HepG2 (cell line): ENCODE data around the gene CCM2. TPM values are rescaled to one million over a fixed set of nuclear protein-coding genes. Genes with fewer than 3 reads are reported as not detected.

Experiments used
- ATAC-seq: fragments of 200-7000 bp; cut with Tn5 transposase; 3 replicates; pipeline ENCODE4 v1.9.1; 2020; ENCODE audit warnings: mild to moderate bottlenecking, moderate library complexity
- BruUV-seq: library from RNA; stranded (reverse); fragments of 400-500 nt; replicated peaks from 2 replicates; lab custom pipeline; 2021; lab: Mats Ljungman, UMichigan
- CTCF ChIA-PET: fragments of 300-600 bp; formaldehyde crosslinking; extraction: SDS; loops from one replicate; lab custom pipeline; 2021; ENCODE audit warnings: low total read pairs, inconsistent platforms, low intra/inter-chr PET ratio; lab: Yijun Ruan, JAX
- POLR2A ChIA-PET: fragments of 350-600 bp; sonication (Branson Sonifier 250); formaldehyde crosslinking; loops from one replicate; lab custom pipeline; 2020; ENCODE audit warnings: antibody characterized with exemption, inconsistent platforms; lab: Yijun Ruan, JAX
- DNase-seq: peaks from one replicate; pipeline ENCODE4 v3.0.0-alpha.2; 2015; ENCODE audit warnings: low spot score
- FAIRE-seq: peaks from 3 replicates; lab custom pipeline; 2011; peaks lifted over from hg19 to GRCh38; lab: Jason Lieb, UNC
- H2AFZ ChIP-seq: one replicate; pipeline ENCODE4 v1.6.1; 2011; ENCODE audit warnings: low read length, inconsistent platforms
- H3K27ac ChIP-seq: fragments of 300-600 bp; 3 replicates; pipeline ENCODE4 v1.8.0; 2011; ENCODE audit warnings: mixed run types, mild to moderate bottlenecking, mixed read lengths, low read length, inconsistent platforms; ENCODE audit not compliant: insufficient read depth; ENCODE audit errors: extremely low read length
- H3K27me3 ChIP-seq, 2 experiments: fragments of 200-600 bp in 1 of 2; 2 replicates in 1 of 2; 3 replicates in 1 of 2; pipeline versions ENCODE4 v1.6.0 to v1.8.0; 2011; ENCODE audit warnings: low read length in 2 of 2, mild to moderate bottlenecking in 2 of 2, moderate library complexity in 2 of 2, inconsistent platforms in 1 of 2; ENCODE audit not compliant: insufficient read depth in 2 of 2, control insufficient read depth in 1 of 2
- H3K36me3 ChIP-seq, 2 experiments: fragments of 200-600 bp in 1 of 2; replicated peaks in 1 of 2; 2 replicates in 1 of 2; 3 replicates in 1 of 2; pipeline versions ENCODE4 v1.5.1 to v1.8.0; 2011; ENCODE audit warnings: low read length in 2 of 2, inconsistent platforms in 1 of 2; ENCODE audit not compliant: insufficient read depth in 2 of 2, control insufficient read depth in 1 of 2
- H3K4me1 ChIP-seq: 2 replicates; pipeline ENCODE4 v1.5.1; 2012; ENCODE audit warnings: low read length, inconsistent platforms; ENCODE audit not compliant: insufficient read depth
- H3K4me2 ChIP-seq: 2 replicates; pipeline ENCODE4 v1.6.0; 2011; ENCODE audit warnings: low read depth, low read length, inconsistent platforms
- H3K4me3 ChIP-seq, 3 experiments: fragments of 200-600 bp in 1 of 3; sonication (generic), shearing (Covaris generic) in 1 of 3; replicated peaks in 1 of 3; 2 replicates each; pipeline ENCODE4 v1.5.1; 2011 to 2016; ENCODE audit warnings: low read length in 3 of 3, inconsistent platforms in 2 of 3, low read depth in 2 of 3, mild to moderate bottlenecking in 2 of 3, control low read depth in 1 of 3, mixed read lengths in 1 of 3; ENCODE audit not compliant: insufficient read depth in 1 of 3
- H3K79me2 ChIP-seq: one replicate; pipeline ENCODE4 v1.6.1; 2011; ENCODE audit warnings: low read length, inconsistent platforms; ENCODE audit not compliant: insufficient read depth
- H3K9ac ChIP-seq: 2 replicates; pipeline ENCODE4 v1.6.0; 2011; ENCODE audit warnings: mild to moderate bottlenecking, low read depth, low read length, inconsistent platforms; ENCODE audit not compliant: insufficient read depth
- H3K9me3 ChIP-seq: 2 replicates; pipeline ENCODE4 v1.5.1; 2012; ENCODE audit warnings: mild to moderate bottlenecking, low read length
- H4K20me1 ChIP-seq: 2 replicates; pipeline ENCODE4 v1.6.0; 2011; ENCODE audit warnings: inconsistent platforms, mild to moderate bottlenecking, low read length, moderate library complexity; ENCODE audit not compliant: insufficient read depth
- HOXA7 ChIP-seq: sonication (generic); formaldehyde crosslinking; IDR thresholded peaks from 2 replicates; pipeline ENCODE4 v1.8.1; 2022; ENCODE audit warnings: mild to moderate bottlenecking, missing genetic modification reagents, moderate library complexity
- PTBP1 ChIP-seq: fragments of 200-400 bp; formaldehyde crosslinking; IDR thresholded peaks from 2 replicates; pipeline ENCODE4 v1.6.1; 2018; ENCODE audit warnings: low read length, low read depth; ENCODE audit not compliant: poor library complexity, severe bottlenecking
- ZKSCAN8 ChIP-seq: IDR thresholded peaks from 2 replicates; pipeline ENCODE4 v1.6.1; 2016; ENCODE audit warnings: borderline replicate concordance, missing genetic modification reagents, missing compliant biosample characterization
- ZNF430 ChIP-seq: sonication (generic); formaldehyde crosslinking; IDR thresholded peaks from 2 replicates; pipeline ENCODE4 v1.9.0; 2021; ENCODE audit warnings: mild to moderate bottlenecking, missing genetic modification reagents
- ZNF629 ChIP-seq: sonication (generic); formaldehyde crosslinking; conservative IDR thresholded peaks from 2 replicates; pipeline ENCODE4 v1.5.0; 2020; ENCODE audit warnings: missing genetic modification reagents
- WGBS: methylation state at CpG from one replicate; pipeline ENCODE4 v1.1.6; 2017; ENCODE audit warnings: low lambda C conversion rate; 5-methylcytosine and 5-hydroxymethylcytosine counted together
- in situ Hi-C: cut with HindIII; loops from 2 replicates; pipeline ENCODE4 v1.10.0; 2017; ENCODE audit warnings: low pct_unique_long_range_greater_than_20kb; ENCODE audit not compliant: extremely low pct_ligation_motif_present
- intact Hi-C: fragments of 100-400 bp; cut with micrococcal nuclease; formaldehyde crosslinking; loops from one replicate; pipeline ENCODE4 v1.10.0; 2022; ENCODE audit not compliant: unreplicated experiment
- polyA plus RNA-seq, 8 experiments: library from polyadenylated mRNA; depleted of rRNA in 3 of 8; stranded (reverse) in 7 of 8; unstranded in 1 of 8; fragments of >200 nt; fragmentation: Illumina TruSeq in 4 of 8; extraction: Trizol in 4 of 8; gene quantifications; 2 replicates each; pipeline versions ENCODE4 v1.2.1 to v1.2.3, GENCODE V29; 2011 to 2016; ENCODE audit warnings: low read depth in 4 of 8, missing spikeins in 1 of 8, mixed read lengths in 1 of 8; ENCODE audit not compliant: insufficient read depth in 1 of 8
- total RNA-seq, 5 experiments: library from RNA; depleted of rRNA; stranded (reverse); fragments of >200 nt; fragmentation: Illumina TruSeq; extraction: Trizol; gene quantifications; 2 replicates each; pipeline ENCODE4 v1.2.3, GENCODE V29; 2016; ENCODE audit warnings: low read depth in 1 of 5
- TF ChIP-seq, protein P1 (sequence below): sonication (generic); formaldehyde crosslinking; IDR thresholded peaks from 2 replicates; pipeline ENCODE4 v1.8.1; 2023; ENCODE audit warnings: mild to moderate bottlenecking, missing genetic modification reagents

The CCM2 gene
- total and polyA plus RNA-seq, 2 of the 13 experiments (the other 11 are each of a cell fraction or from before 2014, with no cell fraction given), result 13.7 to 15.8 TPM

- no peaks in the 10 kb centered on the region for H3K9me3 ChIP-seq
- H3K27me3 ChIP-seq, result no peaks in the 10 kb centered on the region
- TF ChIP-seq, protein P1, sequence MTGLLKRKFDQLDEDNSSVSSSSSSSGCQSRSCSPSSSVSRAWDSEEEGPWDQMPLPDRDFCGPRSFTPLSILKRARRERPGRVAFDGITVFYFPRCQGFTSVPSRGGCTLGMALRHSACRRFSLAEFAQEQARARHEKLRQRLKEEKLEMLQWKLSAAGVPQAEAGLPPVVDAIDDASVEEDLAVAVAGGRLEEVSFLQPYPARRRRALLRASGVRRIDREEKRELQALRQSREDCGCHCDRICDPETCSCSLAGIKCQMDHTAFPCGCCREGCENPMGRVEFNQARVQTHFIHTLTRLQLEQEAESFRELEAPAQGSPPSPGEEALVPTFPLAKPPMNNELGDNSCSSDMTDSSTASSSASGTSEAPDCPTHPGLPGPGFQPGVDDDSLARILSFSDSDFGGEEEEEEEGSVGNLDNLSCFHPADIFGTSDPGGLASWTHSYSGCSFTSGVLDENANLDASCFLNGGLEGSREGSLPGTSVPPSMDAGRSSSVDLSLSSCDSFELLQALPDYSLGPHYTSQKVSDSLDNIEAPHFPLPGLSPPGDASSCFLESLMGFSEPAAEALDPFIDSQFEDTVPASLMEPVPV (CRISPR knock-in tag), result no peak
- no peak for TF ChIP-seq ZNF430
- no peak for TF ChIP-seq PTBP1
- TF ChIP-seq HOXA7 (CRISPR knock-in tag), result no peak
- no peak for ATAC-seq
- no peak overlapping the region for H2AFZ ChIP-seq
- no peak overlapping the region for H3K27ac ChIP-seq
- H3K4me3 ChIP-seq, result no peak overlapping the region
- intact Hi-C loops (no loop called here), in situ Hi-C loops (no loop called here)
- ChIA-PET CTCF (no interaction called here), POLR2A (no interaction called here)
- H4K20me1 ChIP-seq, result no peaks in the 10 kb centered on the region
- WGBS, result 91% methylated on average over 11 of the region's 16 CpGs
- H3K79me2 ChIP-seq, result no peaks in the 10 kb centered on the region
- DNase-seq, result no peak
- peaks cover 6 to 20% of the 10 kb centered on the region in 2 experiments; a peak in 3 of 5 replicates for H3K36me3 ChIP-seq
- no TSS peak for BruUV-seq
- H3K4me1 ChIP-seq, result no peaks in the 10 kb centered on the region
- H3K9ac ChIP-seq, result no peak overlapping the region
- no peak overlapping the region for H3K4me2 ChIP-seq
- no peak for FAIRE-seq
Measured at GRCh38 chr7:45074528-45075354, 74.7 kb downstream of the CCM2 start.

- no TSS peak for BruUV-seq
- Histone ChIP-seq H3K27me3 (peaks cover 0 to 2% of the 10 kb centered on the region in 2 experiments; a peak in 1 of 5 replicates), H3K79me2 (no peaks in the 10 kb centered on the region), H3K4me1 (no peaks in the 10 kb centered on the region), H3K9me3 (no peaks in the 10 kb centered on the region), H3K36me3 (peaks cover 6 to 18% of the 10 kb centered on the region in 2 experiments; a peak in 3 of 5 replicates)
- ATAC-seq, result no peak
- no peak for DNase-seq
- CTCF ChIA-PET, result no interaction called here
- intact Hi-C loops, result no loop called here
- TF ChIP-seq ZKSCAN8 (CRISPR knock-in tag), result no peak
- TF ChIP-seq ZNF629 (CRISPR knock-in tag), result peak; percentile 91
- TF ChIP-seq, all 625 proteins: peak for 1
- no CpG with 5 or more reads among the region's 1 CpG for WGBS
- H2AFZ ChIP-seq, result no peak overlapping the region
- no peak for FAIRE-seq
- no peak overlapping the region for H3K9ac ChIP-seq
- H3K27ac ChIP-seq, result no peak overlapping the region
- H3K4me3 ChIP-seq, result no peak overlapping the region
- in situ Hi-C loops, result no loop called here
- H3K4me2 ChIP-seq, result no peak overlapping the region
- no peaks in the 10 kb centered on the region for H4K20me1 ChIP-seq
- POLR2A ChIA-PET, result no interaction called here
Measured at GRCh38 chr7:45075355-45075644, 75.3 kb downstream of the CCM2 start.
